IMR-90 (cell line): ENCODE results near the gene BAZ1A. TPM values are rescaled to one million over a fixed set of nuclear protein-coding genes. Genes with fewer than 3 reads are reported as not detected.

Experiments used
- ATAC-seq: fragments of 200-7000 bp; cut with Tn5 transposase; 2 replicates; pipeline ENCODE4 v1.9.1; 2020; ENCODE audit warnings: low read depth, mild to moderate bottlenecking, moderate library complexity
- BruUV-seq: library from RNA; stranded (reverse); fragments of 400-500 nt; replicated peaks from 2 replicates; lab custom pipeline; 2021; lab: Mats Ljungman, UMichigan
- CTCF ChIA-PET: fragments of 300-600 bp; formaldehyde crosslinking; extraction: SDS; loops from one replicate; lab custom pipeline; 2021; ENCODE audit warnings: antibody characterized with exemption; lab: Yijun Ruan, JAX
- POLR2A ChIA-PET: fragments of 300-600 bp; sonication (Branson Sonifier 250); formaldehyde crosslinking; loops from one replicate; lab custom pipeline; 2022; ENCODE audit warnings: antibody characterized with exemption; ENCODE audit not compliant: unreplicated experiment; lab: Charles Lee
- DNase-seq: peaks from one replicate; pipeline ENCODE4 v3.0.0; 2013
- H2AFZ ChIP-seq: replicated peaks from 2 replicates; pipeline ENCODE3; 2013; ENCODE audit warnings: low read length, mild to moderate bottlenecking; ENCODE audit not compliant: poor library complexity
- H2AK5ac ChIP-seq: 2 replicates; pipeline ENCODE4 v1.6.1; 2013; ENCODE audit warnings: low read depth, low read length, inconsistent platforms
- H2AK9ac ChIP-seq: replicated peaks from 2 replicates; pipeline ENCODE3; 2013; ENCODE audit warnings: mild to moderate bottlenecking, low read depth, low read length, moderate library complexity; ENCODE audit not compliant: poor library complexity
- H2BK120ac ChIP-seq: 2 replicates; pipeline ENCODE4 v1.6.1; 2013; ENCODE audit warnings: low read depth, low read length, inconsistent platforms
- H2BK15ac ChIP-seq: 3 replicates; pipeline ENCODE4 v1.6.1; 2013; ENCODE audit warnings: low read depth, low read length, inconsistent platforms
- H2BK20ac ChIP-seq: 2 replicates; pipeline ENCODE4 v1.6.1; 2013; ENCODE audit warnings: low read depth, mild to moderate bottlenecking, inconsistent platforms, low read length, moderate library complexity
- H2BK5ac ChIP-seq: 2 replicates; pipeline ENCODE4 v1.6.1; 2013; ENCODE audit warnings: mild to moderate bottlenecking, low read depth, low read length, inconsistent platforms; ENCODE audit not compliant: poor library complexity, severe bottlenecking
- H3K14ac ChIP-seq: replicated peaks from 2 replicates; pipeline ENCODE4 v1.6.1; 2013; ENCODE audit warnings: low read depth, low read length, inconsistent platforms
- H3K18ac ChIP-seq: 2 replicates; pipeline ENCODE4 v1.6.1; 2013; ENCODE audit warnings: low read depth, low read length, control low read depth
- H3K23ac ChIP-seq: 2 replicates; pipeline ENCODE4 v1.6.1; 2013; ENCODE audit warnings: low read depth, low read length, inconsistent platforms
- H3K27ac ChIP-seq: 2 replicates; pipeline ENCODE4 v1.5.1; 2013; ENCODE audit warnings: mild to moderate bottlenecking, control low read depth, low read length; ENCODE audit not compliant: insufficient read depth
- H3K27me3 ChIP-seq: 2 replicates; pipeline ENCODE4 v1.6.1; 2013; ENCODE audit warnings: low read length; ENCODE audit not compliant: control insufficient read depth, insufficient read depth
- H3K36me3 ChIP-seq: 2 replicates; pipeline ENCODE4 v1.6.1; 2013; ENCODE audit warnings: low read length, mixed read lengths; ENCODE audit not compliant: control insufficient read depth, insufficient read depth
- H3K4ac ChIP-seq: 2 replicates; pipeline ENCODE4 v1.6.1; 2013; ENCODE audit warnings: low read depth, low read length, inconsistent platforms
- H3K4me1 ChIP-seq: 2 replicates; pipeline ENCODE4 v1.6.1; 2013; ENCODE audit warnings: low read length, mixed read lengths; ENCODE audit not compliant: control insufficient read depth, insufficient read depth
- H3K4me2 ChIP-seq: 2 replicates; pipeline ENCODE4 v1.6.1; 2013; ENCODE audit warnings: low read depth, mild to moderate bottlenecking, control low read depth, low read length, moderate library complexity
- H3K4me3 ChIP-seq: 2 replicates; pipeline ENCODE4 v1.5.1; 2013; ENCODE audit warnings: low read depth, mild to moderate bottlenecking, control low read depth, low read length, moderate library complexity; ENCODE audit not compliant: insufficient read depth
- H3K56ac ChIP-seq: 2 replicates; pipeline ENCODE4 v1.6.1; 2013; ENCODE audit warnings: low read length, inconsistent platforms; ENCODE audit not compliant: insufficient read depth; ENCODE audit errors: extremely low read depth
- H3K79me1 ChIP-seq, 2 experiments: 2 replicates each; pipeline ENCODE4 v1.6.1; 2013; ENCODE audit warnings: low read length in 2 of 2, inconsistent platforms in 1 of 2, low read depth in 1 of 2
- H3K9ac ChIP-seq: 2 replicates; pipeline ENCODE4 v1.6.1; 2013; ENCODE audit warnings: low read depth, low read length, control low read depth
- H3K9me1 ChIP-seq: 2 replicates; pipeline ENCODE4 v1.6.1; 2013; ENCODE audit warnings: low read length, inconsistent platforms; ENCODE audit not compliant: insufficient read depth
- H3K9me3 ChIP-seq: 2 replicates; pipeline ENCODE4 v1.6.1; 2013; ENCODE audit warnings: low read length; ENCODE audit not compliant: control insufficient read depth, insufficient read depth
- H4K20me1 ChIP-seq: 2 replicates; pipeline ENCODE4 v1.6.1; 2013; ENCODE audit warnings: low read length, inconsistent platforms; ENCODE audit not compliant: insufficient read depth
- H4K5ac ChIP-seq: 2 replicates; pipeline ENCODE4 v1.6.1; 2013; ENCODE audit warnings: mild to moderate bottlenecking, low read depth, low read length, control low read depth
- H4K8ac ChIP-seq, 2 experiments: 2 replicates each; pipeline ENCODE4 v1.6.1; 2013; ENCODE audit warnings: low read depth in 2 of 2, low read length in 2 of 2, control low read depth in 1 of 2, inconsistent platforms in 1 of 2
- H4K91ac ChIP-seq: 2 replicates; pipeline ENCODE4 v1.6.1; 2013; ENCODE audit warnings: low read depth, low read length, inconsistent platforms; ENCODE audit not compliant: insufficient read depth
- BHLHE40 ChIP-seq: fragments of 150-350 bp; IDR thresholded peaks from 2 replicates; pipeline ENCODE4 v1.6.1; 2016; ENCODE audit warnings: mild to moderate bottlenecking, low read depth, low read length
- FOS ChIP-seq: fragments of 150-350 bp; IDR thresholded peaks from 2 replicates; pipeline ENCODE4 v1.6.1; 2016; ENCODE audit warnings: low read depth, low read length
- MAFK ChIP-seq: IDR thresholded peaks from 2 replicates; pipeline ENCODE4 v1.6.1; 2012; ENCODE audit warnings: low read depth, low read length, improper control_type of control experiment
- NFE2L2 ChIP-seq: fragments of 150-350 bp; IDR thresholded peaks from 2 replicates; pipeline ENCODE4 v1.6.1; 2016; ENCODE audit warnings: low read depth, mild to moderate bottlenecking, low read length
- RCOR1 ChIP-seq: IDR thresholded peaks from 2 replicates; pipeline ENCODE4 v1.6.1; 2012; ENCODE audit warnings: mild to moderate bottlenecking, low read length, improper control_type of control experiment; ENCODE audit not compliant: insufficient replicate concordance
- RFX5 ChIP-seq: IDR thresholded peaks from 2 replicates; pipeline ENCODE4 v1.8.0; 2012; ENCODE audit warnings: low read depth, mild to moderate bottlenecking, low read length, moderate library complexity
- WGBS, 2 experiments: methylation state at CpG; one replicate each; pipeline versions ENCODE4 v1.1.5 to v1.1.7; 2013; ENCODE audit warnings: missing lambda C conversion rate in 2 of 2; ENCODE audit not compliant: insufficient read length in 1 of 2; ENCODE audit errors: extremely low coverage in 2 of 2; 5-methylcytosine and 5-hydroxymethylcytosine counted together
- dilution Hi-C: fragments of 300-500 bp; cut with HindIII; formaldehyde crosslinking; loops from one replicate; pipeline ENCODE4 v1.14.3; 2018; ENCODE audit warnings: low sequenced_read_pairs; ENCODE audit not compliant: unreplicated experiment
- in situ Hi-C: fragments of 300-500 bp; cut with MboI; formaldehyde crosslinking; loops from 3 replicates; pipeline ENCODE4 v1.14.3; 2019; ENCODE audit warnings: low sequenced_read_pairs, inconsistent platforms, mixed read lengths
- intact Hi-C: fragments of 100-400 bp; cut with micrococcal nuclease; formaldehyde crosslinking; loops from 2 replicates; pipeline ENCODE4 v1.10.0; 2022
- polyA plus RNA-seq, 3 experiments: library from polyadenylated mRNA; depleted of rRNA; stranded (reverse); fragments of >200 nt; gene quantifications; 2 replicates each; pipeline ENCODE4 v1.2.3, GENCODE V29; 2012; ENCODE audit warnings: low replicate concordance in 1 of 3
- total RNA-seq: library from RNA; depleted of rRNA; stranded (reverse); fragments of >200 nt; gene quantifications from 2 replicates; pipeline ENCODE4 v1.2.3, GENCODE V29; 2012
- TF ChIP-seq, protein P1 (sequence below): fragments of 150-350 bp; IDR thresholded peaks from 2 replicates; pipeline ENCODE4 v1.6.1; 2016; ENCODE audit warnings: low read depth, mild to moderate bottlenecking, low read length, moderate library complexity, borderline replicate concordance
- TF ChIP-seq, protein P2 (sequence below): fragments of 150-350 bp; IDR thresholded peaks from 2 replicates; pipeline ENCODE4 v1.6.1; 2017; ENCODE audit warnings: mild to moderate bottlenecking, antibody characterized with exemption, low read length, low read depth

BAZ1A gene
- total and polyA plus RNA-seq, 2 of the 4 experiments (the other 2 are of a cell fraction) = 15.3 to 23.8 TPM

DNA sequence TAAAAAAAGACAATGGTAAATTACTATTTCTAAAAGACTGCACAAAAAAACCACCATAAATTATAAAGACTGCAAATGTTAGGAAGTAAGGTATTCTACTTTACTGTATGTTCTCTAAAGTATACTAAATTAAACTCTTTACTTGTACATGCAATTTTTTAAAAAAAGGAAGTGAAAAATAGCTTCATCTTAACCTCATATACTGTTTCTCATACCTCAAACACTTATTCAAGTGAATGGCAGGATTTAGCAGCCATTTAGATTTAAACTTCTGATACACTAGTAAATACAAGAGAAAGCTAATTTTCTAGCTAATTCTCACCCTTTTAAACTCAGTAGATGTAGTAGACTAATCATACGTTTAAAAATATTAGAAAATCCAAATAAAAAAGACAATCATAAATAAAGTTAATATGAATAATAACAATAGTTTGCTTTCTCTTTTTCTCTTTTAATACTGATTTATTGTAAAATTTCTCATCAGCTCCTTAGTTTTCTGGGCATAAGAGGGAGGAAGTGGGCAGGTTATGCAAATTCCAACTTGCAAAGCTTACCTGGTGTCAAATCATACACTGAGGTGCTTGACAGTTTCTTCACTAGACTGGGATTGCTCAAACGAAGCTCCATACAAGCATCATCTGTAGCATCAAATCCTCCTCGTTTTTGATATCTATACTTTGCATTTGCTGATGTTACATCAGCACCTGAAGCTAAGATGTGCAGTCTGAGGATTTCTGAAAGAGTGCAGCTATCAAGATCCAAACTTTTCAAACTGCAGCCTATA, 89.7 kb downstream of the BAZ1A start (continued):
- TF ChIP-seq, protein P1, sequence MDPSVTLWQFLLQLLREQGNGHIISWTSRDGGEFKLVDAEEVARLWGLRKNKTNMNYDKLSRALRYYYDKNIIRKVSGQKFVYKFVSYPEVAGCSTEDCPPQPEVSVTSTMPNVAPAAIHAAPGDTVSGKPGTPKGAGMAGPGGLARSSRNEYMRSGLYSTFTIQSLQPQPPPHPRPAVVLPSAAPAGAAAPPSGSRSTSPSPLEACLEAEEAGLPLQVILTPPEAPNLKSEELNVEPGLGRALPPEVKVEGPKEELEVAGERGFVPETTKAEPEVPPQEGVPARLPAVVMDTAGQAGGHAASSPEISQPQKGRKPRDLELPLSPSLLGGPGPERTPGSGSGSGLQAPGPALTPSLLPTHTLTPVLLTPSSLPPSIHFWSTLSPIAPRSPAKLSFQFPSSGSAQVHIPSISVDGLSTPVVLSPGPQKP = no peak

DNA sequence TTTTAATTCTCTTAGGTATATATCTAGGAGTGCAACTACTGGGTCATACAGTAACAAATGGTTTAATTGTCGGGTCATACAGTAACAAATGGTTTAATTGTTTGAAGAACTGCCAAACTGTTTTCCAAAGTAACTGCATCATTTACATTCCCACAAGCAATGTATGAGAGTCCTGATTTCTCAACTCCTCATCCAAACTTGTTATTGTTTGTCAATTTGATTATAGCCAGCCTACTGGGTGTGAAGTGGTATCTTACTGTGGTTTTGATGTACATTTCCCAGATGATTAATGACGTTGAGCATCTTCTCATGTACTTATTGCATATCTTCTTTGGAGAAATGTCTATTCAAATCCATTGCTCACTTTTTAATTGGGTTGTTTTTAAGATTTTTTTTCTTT, 93.1 kb downstream of the BAZ1A start:
- intact Hi-C loops = no loop called here
- Histone ChIP-seq H3K4ac (no peak overlapping the region; the same call in 1 of the 2 replicates), H2BK120ac (peak overlapping the region; percentile 5; the same call in 1 of the 2 replicates), H3K23ac (no peak overlapping the region), H2AK9ac (no peak overlapping the region), H3K36me3 (peaks cover 6% of the 10 kb centered on the region), H3K79me1 (peaks cover 7 to 8% of the 10 kb centered on the region in 2 experiments; a peak in 2 of 4 replicates), H3K9me3 (no peaks in the 10 kb centered on the region), H4K8ac (no peak overlapping the region), H3K4me2 (no peak overlapping the region), H3K56ac (no peak overlapping the region), H3K14ac (no peak overlapping the region), H3K4me1 (peaks cover 2% of the 10 kb centered on the region; the same call in 1 of the 2 replicates), H3K27me3 (no peaks in the 10 kb centered on the region), H4K5ac (no peak overlapping the region), H4K20me1 (no peaks in the 10 kb centered on the region), H3K9me1 (0 out of 2 replicates have a peak, but pooled peaks cover 2% of the 10 kb centered on the region), H3K4me3 (no peak overlapping the region), H2AFZ (no peak overlapping the region), H2BK15ac (no peak overlapping the region), H3K18ac (no peak overlapping the region), H4K91ac (no peak overlapping the region), H2AK5ac (no peak overlapping the region), H3K9ac (no peak overlapping the region), H3K27ac (no peak overlapping the region), H2BK5ac (peak overlapping the region; percentile 63), H2BK20ac (peak overlapping the region; percentile 23; the same call in 1 of the 2 replicates)
- dilution Hi-C loops = no loop called here
- ChIA-PET POLR2A (no interaction called here), CTCF (no interaction called here)
- no CpG with 5 or more reads among the region's 2 CpGs for WGBS, 2 experiments
- DNase-seq (no peak), ATAC-seq (no peak)
- no peak for TF ChIP-seq FOS
- TF ChIP-seq MAFK = no peak
- TF ChIP-seq, protein P1 = no peak
- TF ChIP-seq, protein P2, sequence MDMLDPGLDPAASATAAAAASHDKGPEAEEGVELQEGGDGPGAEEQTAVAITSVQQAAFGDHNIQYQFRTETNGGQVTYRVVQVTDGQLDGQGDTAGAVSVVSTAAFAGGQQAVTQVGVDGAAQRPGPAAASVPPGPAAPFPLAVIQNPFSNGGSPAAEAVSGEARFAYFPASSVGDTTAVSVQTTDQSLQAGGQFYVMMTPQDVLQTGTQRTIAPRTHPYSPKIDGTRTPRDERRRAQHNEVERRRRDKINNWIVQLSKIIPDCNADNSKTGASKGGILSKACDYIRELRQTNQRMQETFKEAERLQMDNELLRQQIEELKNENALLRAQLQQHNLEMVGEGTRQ = no peak
- TF ChIP-seq BHLHE40 = no peak
- TF ChIP-seq RCOR1 = no peak
- no peak for TF ChIP-seq RFX5
- TF ChIP-seq NFE2L2 = no peak
- in situ Hi-C loops = no loop called here
- no TSS peak for BruUV-seq
